D721Med (cell line): Measurements from ENCODE around the gene OMA1.

ENCODE experiments used
- DNase-seq: peaks from one replicate; pipeline ENCODE4 v3.0.0; 2011; ENCODE audit warnings: low spot score; ENCODE audit not compliant: insufficient read length
- FAIRE-seq: peaks from 2 replicates; lab custom pipeline; 2011; peaks lifted over from hg19 to GRCh38; lab: Jason Lieb, UNC
- CTCF ChIP-seq: IDR thresholded peaks from 2 replicates; pipeline ENCODE4 v1.5.1; 2012; ENCODE audit warnings: mild to moderate bottlenecking, control low read depth; ENCODE audit not compliant: insufficient read depth; ENCODE audit errors: missing control alignments

Gene OMA1

DNA sequence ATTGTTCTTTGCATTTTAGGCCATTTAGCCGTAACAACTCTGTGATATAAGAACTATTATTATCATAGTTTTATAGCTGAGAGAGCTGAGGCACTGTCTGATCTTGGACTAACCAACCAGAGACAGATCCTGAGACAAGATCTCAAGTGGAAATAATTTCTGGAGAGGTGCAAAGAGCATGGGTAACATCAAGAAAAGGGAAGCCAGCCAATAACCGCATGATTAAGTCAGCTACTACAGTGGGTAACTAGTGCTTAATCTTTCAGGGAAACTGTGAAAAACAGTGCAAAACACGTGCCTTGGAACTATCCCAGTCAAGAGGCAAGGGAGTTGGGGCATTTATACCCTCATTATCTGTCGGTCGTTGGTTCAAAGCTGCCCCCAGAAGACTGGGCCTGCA lies 105.8 kb downstream of the OMA1 start:
- no peak for DNase-seq
- no peak for TF ChIP-seq CTCF
- no peak for FAIRE-seq

DNA sequence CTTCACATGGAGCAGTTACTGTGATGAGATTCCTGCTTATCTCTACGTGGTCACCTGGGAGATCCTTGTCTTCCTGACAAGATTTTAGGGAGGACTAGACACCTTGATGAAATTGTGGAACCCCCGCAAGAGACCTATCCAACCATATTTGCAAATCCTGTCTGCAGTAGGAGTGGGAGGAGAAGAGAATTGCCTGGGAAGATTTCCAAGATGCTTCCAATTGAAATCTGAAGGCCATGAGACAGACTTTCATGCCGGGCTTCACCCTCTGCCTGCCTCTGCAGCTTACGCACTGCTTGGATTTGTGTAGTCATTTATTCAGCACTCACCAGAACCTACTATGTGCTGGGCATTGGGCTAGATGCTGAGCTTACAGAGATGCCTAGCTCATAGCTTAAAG lies 106.6 kb downstream of the OMA1 start:
- DNase-seq (no peak), FAIRE-seq (no peak)
- TF ChIP-seq CTCF, result no peak

GRCh38 chr1:58438468-58438867 lies 108.1 kb downstream of the OMA1 start:
- DNase-seq (no peak), FAIRE-seq (no peak)
- no peak for TF ChIP-seq CTCF

DNA sequence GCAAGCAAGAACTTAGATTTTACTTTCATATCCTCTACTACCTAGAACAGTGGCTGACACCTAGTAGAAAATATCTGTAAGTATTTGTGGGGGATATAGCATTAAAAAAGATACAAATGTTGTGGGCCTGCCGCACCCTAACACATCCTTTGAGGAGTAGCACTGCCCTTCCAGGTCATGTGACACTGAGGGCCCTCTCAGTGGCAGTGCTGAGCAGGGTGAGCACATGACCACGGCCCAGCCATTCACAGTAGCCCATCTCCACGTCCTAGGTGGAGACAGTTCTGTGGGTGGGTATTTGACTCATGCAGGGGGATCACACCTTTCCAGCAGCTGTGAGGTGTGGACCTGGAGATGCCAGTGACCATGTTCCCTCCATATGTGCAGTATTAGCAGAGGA lies 108.9 kb downstream of the OMA1 start:
- no peak for TF ChIP-seq CTCF
- DNase-seq (no peak), FAIRE-seq (no peak)

GRCh38 chr1:58436615-58437297 lies 109.8 kb downstream of the OMA1 start:
- FAIRE-seq (no peak), DNase-seq (no peak)
- no peak for TF ChIP-seq CTCF

- no peak for TF ChIP-seq CTCF
- no peak for FAIRE-seq
Observed at GRCh38 chr1:58435376-58435775, 111.2 kb downstream of the OMA1 start.

GRCh38 chr1:58434607-58435006 lies 111.9 kb downstream of the OMA1 start:
- no peak for FAIRE-seq
- DNase-seq, result no peak
- no peak for TF ChIP-seq CTCF

More at GRCh38 chr1:58435376-58435775, 111.2 kb downstream of the OMA1 start:
- DNase-seq, result no peak
